T-helper 1 cell (primary cell): ENCODE measurements around the gene COL19A1.
"Not testable (repeated sequence)": the region's sequence is repeated elsewhere in the genome, so short reads cannot be mapped to it uniquely, and the experiment has no call there.

ENCODE experiments used
- DNase-seq, 5 donors: peaks; one replicate each; pipeline ENCODE4 v3.0.0-alpha.2; 2012 to 2020
- total RNA-seq, 4 donors: gene quantifications; one replicate each; lab custom pipeline; 2026; lab: John Stamatoyannopoulos, UW

COL19A1 gene
- 0 to 0.46 (median 0.08) reads per million in 4 donors for total RNA-seq

- peak in 4 of 5 donors; percentile 7 to 15 (median 11) for DNase-seq
Observed at GRCh38 chr6:69866351-69866769, at the start of gene COL19A1. COL19A1 (plus strand) TSS chr6:69866556; CDS start chr6:69879568, 13,012 bp downstream.

DNA sequence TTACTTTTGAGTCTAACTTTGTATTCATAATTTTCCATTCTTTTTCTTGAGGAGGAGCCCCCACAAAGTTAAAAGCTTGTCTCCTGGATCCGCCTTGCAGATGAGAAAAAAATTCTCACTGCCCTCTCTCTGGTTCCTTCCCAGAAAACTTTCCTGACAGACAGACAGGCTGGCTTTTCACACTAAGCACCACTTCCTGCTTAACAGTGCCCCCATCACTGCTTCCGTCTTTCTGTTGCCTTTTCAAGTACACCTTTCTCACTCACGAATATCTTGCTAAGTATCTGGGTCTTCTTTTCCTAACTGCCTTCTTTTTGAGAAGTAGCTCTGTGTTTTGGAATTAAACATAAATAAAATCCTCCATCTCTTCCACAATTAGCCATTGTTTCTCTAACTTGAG is 49.8 kb upstream of the COL19A1 start:
- peak in 1 of 5 donors; percentile 18 for DNase-seq

- no peak for DNase-seq
Observed at GRCh38 chr6:69817358-69817757, 49.0 kb upstream of the COL19A1 start.

GRCh38 chr6:69818223-69818930 is 48.0 kb upstream of the COL19A1 start:
- no peak for DNase-seq

- DNase-seq, result no peak
Observed at GRCh38 chr6:69819138-69819537, 47.2 kb upstream of the COL19A1 start.

- peak in 1 of 5 donors; percentile 14 for DNase-seq
Observed at GRCh38 chr6:69820018-69820417, 46.3 kb upstream of the COL19A1 start.

DNA sequence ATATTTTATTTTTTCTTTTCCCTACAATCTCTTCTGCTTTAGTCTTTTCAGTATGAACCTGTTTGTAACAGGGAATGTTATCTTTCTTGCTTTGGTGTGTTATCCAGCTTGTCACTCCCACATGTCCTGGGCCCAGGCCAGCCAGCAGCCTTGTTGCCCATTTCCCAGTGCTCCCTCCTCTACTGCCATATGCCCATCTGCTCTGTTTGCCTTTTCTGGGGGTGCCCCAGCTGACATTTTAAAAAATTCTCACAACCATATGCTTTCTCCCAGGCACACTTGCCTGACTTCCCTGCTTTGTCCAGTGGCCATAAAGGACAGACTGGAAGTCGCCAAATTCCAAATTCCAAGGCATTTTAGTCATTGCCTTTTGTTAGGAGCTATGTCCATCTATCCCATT is 45.9 kb upstream of the COL19A1 start:
- DNase-seq, result no peak

DNA sequence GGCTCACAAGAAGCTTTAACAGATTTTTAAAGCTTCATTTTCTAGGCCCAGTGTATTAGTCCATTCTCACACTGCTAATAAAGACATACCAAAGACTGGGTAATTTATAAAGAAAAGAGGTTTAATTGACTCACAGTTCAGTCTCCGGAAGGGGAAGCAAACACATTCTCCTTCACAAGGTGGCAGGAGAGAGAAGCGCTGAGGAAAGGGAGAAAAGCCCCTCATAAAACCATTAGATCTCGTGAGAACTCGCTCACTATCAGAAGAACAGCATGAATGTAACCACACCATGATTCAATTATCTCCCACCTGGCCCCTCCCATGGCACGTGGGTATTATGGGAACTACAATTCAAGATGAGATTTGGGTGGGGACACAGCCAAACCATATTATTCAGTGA is 42.0 kb upstream of the COL19A1 start:
- not testable (repeated sequence) for DNase-seq

- no peak for DNase-seq
Observed at GRCh38 chr6:69825904-69826303, 40.5 kb upstream of the COL19A1 start.

GRCh38 chr6:69827276-69827893 is 39.0 kb upstream of the COL19A1 start:
- no peak for DNase-seq

GRCh38 chr6:69832558-69832957 is 33.8 kb upstream of the COL19A1 start:
- DNase-seq, result no peak

GRCh38 chr6:69835414-69836179 is 30.8 kb upstream of the COL19A1 start:
- DNase-seq, result peak in 1 of 5 donors; percentile 40

GRCh38 chr6:69841862-69842261 is 24.5 kb upstream of the COL19A1 start:
- no peak for DNase-seq

DNA sequence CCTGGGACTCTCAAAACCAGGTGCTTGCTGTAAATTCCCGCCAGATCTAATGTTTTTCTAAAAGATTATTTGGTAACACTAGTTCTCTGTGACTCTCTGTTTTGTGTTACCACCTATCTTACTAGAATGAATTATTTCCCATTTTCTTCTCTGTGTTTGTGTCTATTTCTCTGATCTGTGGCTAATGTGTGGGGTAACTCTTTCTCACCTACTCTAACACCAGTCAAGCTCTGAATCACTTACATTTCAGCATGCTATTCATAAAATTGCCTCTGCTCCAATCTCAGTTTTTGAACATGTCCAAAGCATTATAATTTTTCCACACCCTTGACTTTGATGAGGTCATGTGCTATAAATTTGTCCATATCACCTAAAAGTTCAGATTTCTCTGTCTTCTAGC is 23.2 kb upstream of the COL19A1 start:
- no peak for DNase-seq

DNA sequence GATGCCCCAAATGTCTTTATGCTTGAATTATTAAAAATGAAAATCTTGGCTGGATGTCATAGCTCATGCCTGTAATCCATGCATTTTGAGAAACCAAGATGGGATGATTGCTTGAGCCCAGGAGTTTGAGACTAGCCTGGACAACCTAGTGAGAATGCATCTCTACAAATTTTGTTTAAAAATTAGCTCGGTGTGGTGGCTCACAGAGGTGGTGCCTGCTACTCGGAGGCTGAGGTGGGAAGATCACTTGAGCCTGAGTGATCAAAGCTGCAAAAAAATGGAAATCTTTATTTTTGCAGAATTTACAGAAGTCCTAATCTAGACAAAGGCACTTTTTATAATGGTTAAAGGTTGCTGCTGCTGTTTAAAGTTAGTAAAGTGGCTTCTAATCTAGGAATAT is 20.0 kb upstream of the COL19A1 start:
- DNase-seq, result no peak

DNA sequence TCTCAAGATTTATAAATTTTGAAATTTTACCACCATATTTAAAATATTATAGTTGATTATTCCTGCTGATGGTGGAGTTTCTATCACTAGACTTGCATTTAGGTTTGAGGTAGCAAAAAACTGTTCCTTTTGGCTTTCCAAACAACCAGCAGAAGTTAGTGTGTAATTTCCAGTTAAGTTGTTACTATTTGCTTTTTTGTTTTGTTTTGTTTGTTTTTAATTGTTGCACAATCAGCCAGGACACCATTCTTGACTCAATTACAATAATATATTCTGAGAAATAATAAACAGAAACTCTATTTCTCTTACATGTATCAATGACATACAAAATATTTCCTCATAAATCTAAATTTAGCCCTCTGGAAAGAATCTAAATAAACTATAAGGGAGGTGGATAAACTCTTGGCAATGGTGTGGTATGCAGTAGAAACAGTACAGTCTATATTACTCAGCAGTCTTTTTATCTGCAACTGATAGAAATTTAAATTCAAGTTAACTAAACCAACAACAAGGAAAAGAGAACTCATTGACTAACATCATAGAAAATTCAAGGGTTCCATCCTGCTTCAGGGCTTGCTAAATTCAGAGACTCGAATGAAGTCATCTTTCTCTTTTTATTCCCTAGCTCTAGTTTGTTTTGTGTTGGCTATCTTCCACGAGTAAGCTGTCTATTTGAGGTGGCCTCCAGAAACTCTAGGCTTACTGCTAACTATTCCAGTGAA is 19.4 kb upstream of the COL19A1 start:
- DNase-seq, result no peak

DNA sequence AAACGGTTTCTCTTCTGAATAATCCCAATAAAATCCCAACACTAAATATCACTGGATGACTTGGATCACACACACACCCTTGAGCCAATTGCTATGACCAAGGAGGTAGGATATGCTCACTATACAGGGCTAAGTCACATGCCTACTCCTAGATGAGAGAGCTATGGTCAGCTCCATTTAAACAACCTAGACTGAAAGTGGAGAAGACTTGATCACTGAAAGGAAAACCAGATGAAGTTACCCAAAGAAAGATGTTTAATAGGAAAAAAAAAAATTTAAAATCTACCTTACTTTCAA is 18.9 kb upstream of the COL19A1 start:
- DNase-seq, result no peak

DNA sequence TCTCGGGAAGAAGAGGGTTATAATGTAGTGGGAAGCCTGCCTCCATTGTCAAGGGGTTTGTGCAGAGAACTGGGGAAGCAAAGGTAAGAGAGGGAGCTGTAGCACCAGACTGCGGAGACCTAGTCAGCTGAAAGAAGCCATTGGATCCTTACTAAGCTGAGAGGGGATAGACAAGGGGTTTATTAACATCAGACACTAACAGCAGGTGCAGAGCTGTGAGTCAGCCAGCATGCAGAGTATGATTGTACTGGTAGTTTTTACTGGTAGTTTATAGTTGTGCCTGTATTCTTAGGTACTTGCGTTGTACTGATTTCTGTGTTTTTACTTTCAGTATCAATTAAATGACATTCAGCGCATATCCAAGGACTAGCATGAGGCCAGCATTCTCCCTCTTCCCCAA is 17.8 kb upstream of the COL19A1 start:
- no peak for DNase-seq

- DNase-seq, result no peak
Observed at GRCh38 chr6:69852706-69853105, 13.7 kb upstream of the COL19A1 start.

- DNase-seq, result no peak
Observed at GRCh38 chr6:69861986-69862385, 4.4 kb upstream of the COL19A1 start.

DNA sequence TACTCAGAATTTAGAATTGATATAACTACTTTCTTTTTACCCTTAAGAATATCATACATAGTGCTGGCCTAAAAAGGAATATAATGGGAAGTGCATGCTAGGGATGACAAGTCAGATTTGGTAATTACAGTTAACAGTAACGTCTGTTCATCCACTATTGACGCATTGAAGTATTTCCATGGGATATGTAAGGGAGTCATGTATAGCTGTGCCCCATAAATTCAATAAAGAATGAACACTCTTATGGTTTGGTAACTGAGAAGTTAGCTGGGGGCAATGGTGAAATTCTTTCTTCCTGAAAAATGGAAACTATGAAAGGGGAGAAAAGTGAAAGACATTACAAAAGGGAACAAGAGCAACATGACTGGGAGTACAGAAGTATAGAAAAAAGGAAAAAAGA is 2.6 kb upstream of the COL19A1 start:
- no peak for DNase-seq

- no peak for DNase-seq
Observed at GRCh38 chr6:69865126-69865525, 1.2 kb upstream of the COL19A1 start.
